ENCODE data around the gene PLEKHH3. TPM values are rescaled to one million over a fixed set of nuclear protein-coding genes. Genes with fewer than 3 reads are reported as not detected.

The PLEKHH3 gene
- total RNA-seq, 4 donors from 2014 or later: 38.7 to 58.4 (median 45.3) TPM

- Histone ChIP-seq H3K4me3 (no peak overlapping the region), H3K27me3 (peaks cover 3% of the 10 kb centered on the region), H3K4me1 (peaks cover 27% of the 10 kb centered on the region), H3K27ac (no peak overlapping the region), H3K36me3 (peaks cover 11% of the 10 kb centered on the region), H3K9me3 (no peaks in the 10 kb centered on the region)
- no peak for DNase-seq (ENCODE audit: low spot score in 2 of 2)
- WGBS: 81% methylated on average over 31 of the region's 32 CpGs
- TF ChIP-seq CTCF (IDR thresholded peaks at IDR 0.05) (no peak), POLR2A (IDR thresholded peaks at IDR 0.05) (no peak), EP300 (IDR thresholded peaks at IDR 0.05) (no peak), POLR2AphosphoS5 (IDR thresholded peaks at IDR 0.05) (no peak)
Observed at GRCh38 chr17:42686520-42687128, 9.8 kb upstream of the PLEKHH3 start.

- no peak for TF ChIP-seq POLR2A (IDR thresholded peaks at IDR 0.05)
- TF ChIP-seq POLR2AphosphoS5 (IDR thresholded peaks at IDR 0.05): no peak
- TF ChIP-seq EP300 (IDR thresholded peaks at IDR 0.05): no peak
- no peak for TF ChIP-seq CTCF (IDR thresholded peaks at IDR 0.05)
- DNase-seq (ENCODE audit: low spot score in 2 of 2): no peak
Observed at GRCh38 chr17:42685831-42686230, 9.0 kb upstream of the PLEKHH3 start.

GRCh38 chr17:42684929-42685556 is 8.2 kb upstream of the PLEKHH3 start:
- WGBS: 89% methylated on average over 50 of the region's 50 CpGs
- H3K27ac ChIP-seq: no peak overlapping the region

More at GRCh38 chr17:42685831-42686230, 9.0 kb upstream of the PLEKHH3 start:
- Histone ChIP-seq H3K4me1 (peaks cover 31% of the 10 kb centered on the region), H3K36me3 (peaks cover 11% of the 10 kb centered on the region), H3K27ac (no peak overlapping the region), H3K27me3 (peaks cover 3% of the 10 kb centered on the region), H3K9me3 (no peaks in the 10 kb centered on the region), H3K4me3 (no peak overlapping the region)
- 87% methylated on average over 11 of the region's 14 CpGs for WGBS

GRCh38 chr17:42683407-42684034 is 6.7 kb upstream of the PLEKHH3 start:
- H3K9me3 ChIP-seq: no peaks in the 10 kb centered on the region
- TF ChIP-seq POLR2A (IDR thresholded peaks at IDR 0.05): no peak
- TF ChIP-seq CTCF (IDR thresholded peaks at IDR 0.05): no peak
- no peak for TF ChIP-seq POLR2AphosphoS5 (IDR thresholded peaks at IDR 0.05)
- no peak for TF ChIP-seq EP300 (IDR thresholded peaks at IDR 0.05)
- peaks cover 10% of the 10 kb centered on the region for H3K36me3 ChIP-seq
- peaks cover 3% of the 10 kb centered on the region for H3K27me3 ChIP-seq
- H3K4me3 ChIP-seq: peak overlapping the region; percentile 49
- H3K4me1 ChIP-seq: peaks cover 53% of the 10 kb centered on the region
- H3K27ac ChIP-seq: no peak overlapping the region
- DNase-seq (ENCODE audit: low spot score in 2 of 2): no peak
- WGBS: 9% methylated on average over 6 of the region's 25 CpGs

More at GRCh38 chr17:42684929-42685556, 8.2 kb upstream of the PLEKHH3 start:
- peaks cover 11% of the 10 kb centered on the region for H3K36me3 ChIP-seq
- H3K4me1 ChIP-seq: peaks cover 38% of the 10 kb centered on the region
- H3K9me3 ChIP-seq: no peaks in the 10 kb centered on the region
- no peak for DNase-seq (ENCODE audit: low spot score in 2 of 2)
- H3K4me3 ChIP-seq: no peak overlapping the region
- TF ChIP-seq CTCF (IDR thresholded peaks at IDR 0.05) (no peak), POLR2AphosphoS5 (IDR thresholded peaks at IDR 0.05) (no peak), POLR2A (IDR thresholded peaks at IDR 0.05) (no peak), EP300 (IDR thresholded peaks at IDR 0.05) (no peak)
- H3K27me3 ChIP-seq: peaks cover 3% of the 10 kb centered on the region

Measured in suprapubic skin (tissue), 4 donors.